ENCODE measurements around the gene ATAD1. TPM values are rescaled to one million over a fixed set of nuclear protein-coding genes. Genes with fewer than 3 reads are reported as not detected.
"Not testable (repeated sequence)": the region's sequence is repeated elsewhere in the genome, so short reads cannot be mapped to it uniquely, and the experiment has no call there.

Gene ATAD1
- total and polyA plus RNA-seq, 2 donors: 22.1 to 33.5 TPM

- no peaks in the 10 kb centered on the region for H3K27me3 ChIP-seq (ENCODE audit: control insufficient read depth in 2 of 2, insufficient read depth in 1 of 2, low read length in 1 of 2)
- H3K9me3 ChIP-seq (ENCODE audit: control insufficient read depth in 2 of 2, insufficient read depth in 1 of 2, low read length in 1 of 2): no peaks in the 10 kb centered on the region
- no peak overlapping the region for H3K4me3 ChIP-seq (ENCODE audit: low read length in 2 of 2)
- peaks cover 13 to 27% of the 10 kb centered on the region in 2 donors for H3K36me3 ChIP-seq (ENCODE audit: control insufficient read depth in 2 of 2, insufficient read depth in 2 of 2, low read length in 1 of 2)
- no peaks in the 10 kb centered on the region for H3K4me1 ChIP-seq (ENCODE audit: control insufficient read depth in 2 of 2, insufficient read depth in 2 of 2, low read length in 2 of 2)
- H3K27ac ChIP-seq (ENCODE audit: low read depth in 1 of 2, low read length in 1 of 2): no peak overlapping the region
- DNase-seq (ENCODE audit: low read depth in 6 of 9, low spot score in 9 of 9): no peak
- 100% methylated on average over 1 of the region's 1 CpG for WGBS
These were observed 60.3 kb downstream of the ATAD1 start for GRCh38 chr10:87757685-87758084.

- no peak for DNase-seq (ENCODE audit: low read depth in 6 of 9, low spot score in 9 of 9)
- WGBS: 98% methylated on average over 8 of the region's 8 CpGs
- Histone ChIP-seq H3K36me3 (ENCODE audit: control insufficient read depth in 2 of 2, insufficient read depth in 2 of 2, low read length in 1 of 2) (peaks cover 5 to 21% of the 10 kb centered on the region in 2 donors), H3K4me1 (ENCODE audit: control insufficient read depth in 2 of 2, insufficient read depth in 2 of 2, low read length in 2 of 2) (peaks cover 0 to 2% of the 10 kb centered on the region in 2 donors), H3K27ac (ENCODE audit: low read depth in 1 of 2, low read length in 1 of 2) (no peak overlapping the region), H3K27me3 (ENCODE audit: control insufficient read depth in 2 of 2, insufficient read depth in 1 of 2, low read length in 1 of 2) (no peaks in the 10 kb centered on the region), H3K9me3 (ENCODE audit: control insufficient read depth in 2 of 2, insufficient read depth in 1 of 2, low read length in 1 of 2) (no peaks in the 10 kb centered on the region), H3K4me3 (ENCODE audit: low read length in 2 of 2) (no peak overlapping the region)
These were observed 63.8 kb downstream of the ATAD1 start for GRCh38 chr10:87753995-87754866.

- peaks cover 5 to 21% of the 10 kb centered on the region in 2 donors for H3K36me3 ChIP-seq (ENCODE audit: control insufficient read depth in 2 of 2, insufficient read depth in 2 of 2, low read length in 1 of 2)
- H3K9me3 ChIP-seq (ENCODE audit: control insufficient read depth in 2 of 2, insufficient read depth in 1 of 2, low read length in 1 of 2): no peaks in the 10 kb centered on the region
- H3K4me1 ChIP-seq (ENCODE audit: control insufficient read depth in 2 of 2, insufficient read depth in 2 of 2, low read length in 2 of 2): peaks cover 0 to 2% of the 10 kb centered on the region in 2 donors
- H3K4me3 ChIP-seq (ENCODE audit: low read length in 2 of 2): no peak overlapping the region
- 96% methylated on average over 2 of the region's 2 CpGs for WGBS
- no peaks in the 10 kb centered on the region for H3K27me3 ChIP-seq (ENCODE audit: control insufficient read depth in 2 of 2, insufficient read depth in 1 of 2, low read length in 1 of 2)
- no peak for DNase-seq (ENCODE audit: low read depth in 6 of 9, low spot score in 9 of 9)
- H3K27ac ChIP-seq (ENCODE audit: low read depth in 1 of 2, low read length in 1 of 2): no peak overlapping the region
These were observed 65.5 kb downstream of the ATAD1 start for GRCh38 chr10:87752566-87752965.

GRCh38 chr10:87751274-87751673 lies 66.8 kb downstream of the ATAD1 start:
- no peak overlapping the region for H3K4me3 ChIP-seq (ENCODE audit: low read length in 2 of 2)
- H3K4me1 ChIP-seq (ENCODE audit: control insufficient read depth in 2 of 2, insufficient read depth in 2 of 2, low read length in 2 of 2): peaks cover 0 to 2% of the 10 kb centered on the region in 2 donors
- no peaks in the 10 kb centered on the region for H3K9me3 ChIP-seq (ENCODE audit: control insufficient read depth in 2 of 2, insufficient read depth in 1 of 2, low read length in 1 of 2)
- H3K27me3 ChIP-seq (ENCODE audit: control insufficient read depth in 2 of 2, insufficient read depth in 1 of 2, low read length in 1 of 2): no peaks in the 10 kb centered on the region
- no peak overlapping the region for H3K27ac ChIP-seq (ENCODE audit: low read depth in 1 of 2, low read length in 1 of 2)
- WGBS: over 99% methylated on average over 2 of the region's 2 CpGs
- H3K36me3 ChIP-seq (ENCODE audit: control insufficient read depth in 2 of 2, insufficient read depth in 2 of 2, low read length in 1 of 2): peaks cover 5 to 19% of the 10 kb centered on the region in 2 donors
- no peak for DNase-seq (ENCODE audit: low read depth in 6 of 9, low spot score in 9 of 9)

GRCh38 chr10:87750817-87751216 lies 67.2 kb downstream of the ATAD1 start:
- H3K27ac ChIP-seq (ENCODE audit: low read depth in 1 of 2, low read length in 1 of 2): no peak overlapping the region
- peaks cover 0 to 2% of the 10 kb centered on the region in 2 donors for H3K4me1 ChIP-seq (ENCODE audit: control insufficient read depth in 2 of 2, insufficient read depth in 2 of 2, low read length in 2 of 2)
- H3K9me3 ChIP-seq (ENCODE audit: control insufficient read depth in 2 of 2, insufficient read depth in 1 of 2, low read length in 1 of 2): no peaks in the 10 kb centered on the region
- H3K27me3 ChIP-seq (ENCODE audit: control insufficient read depth in 2 of 2, insufficient read depth in 1 of 2, low read length in 1 of 2): no peaks in the 10 kb centered on the region
- no peak overlapping the region for H3K4me3 ChIP-seq (ENCODE audit: low read length in 2 of 2)
- peaks cover 4 to 15% of the 10 kb centered on the region in 2 donors for H3K36me3 ChIP-seq (ENCODE audit: control insufficient read depth in 2 of 2, insufficient read depth in 2 of 2, low read length in 1 of 2)
- DNase-seq (ENCODE audit: low read depth in 6 of 9, low spot score in 9 of 9): no peak

- no peak for DNase-seq (ENCODE audit: low read depth in 6 of 9, low spot score in 9 of 9)
These were observed 67.9 kb downstream of the ATAD1 start for GRCh38 chr10:87750001-87750671.

GRCh38 chr10:87748244-87748643 lies 69.8 kb downstream of the ATAD1 start:
- not testable (repeated sequence) for DNase-seq (ENCODE audit: low read depth in 6 of 9, low spot score in 9 of 9); H3K27me3 ChIP-seq (ENCODE audit: control insufficient read depth in 2 of 2, insufficient read depth in 1 of 2, low read length in 1 of 2); H3K36me3 ChIP-seq (ENCODE audit: control insufficient read depth in 2 of 2, insufficient read depth in 2 of 2, low read length in 1 of 2); H3K9me3 ChIP-seq (ENCODE audit: control insufficient read depth in 2 of 2, insufficient read depth in 1 of 2, low read length in 1 of 2); H3K4me3 ChIP-seq (ENCODE audit: low read length in 2 of 2); H3K27ac ChIP-seq (ENCODE audit: low read depth in 1 of 2, low read length in 1 of 2); H3K4me1 ChIP-seq (ENCODE audit: control insufficient read depth in 2 of 2, insufficient read depth in 2 of 2, low read length in 2 of 2)
- 94% methylated on average over 4 of the region's 4 CpGs for WGBS

More at GRCh38 chr10:87750001-87750671, 67.9 kb downstream of the ATAD1 start:
- peaks cover 0 to 13% of the 10 kb centered on the region in 2 donors for H3K36me3 ChIP-seq (ENCODE audit: control insufficient read depth in 2 of 2, insufficient read depth in 2 of 2, low read length in 1 of 2)
- H3K9me3 ChIP-seq (ENCODE audit: control insufficient read depth in 2 of 2, insufficient read depth in 1 of 2, low read length in 1 of 2): no peaks in the 10 kb centered on the region
- WGBS: 62% methylated on average over 5 of the region's 5 CpGs
- no peak overlapping the region for H3K27ac ChIP-seq (ENCODE audit: low read depth in 1 of 2, low read length in 1 of 2)
- H3K27me3 ChIP-seq (ENCODE audit: control insufficient read depth in 2 of 2, insufficient read depth in 1 of 2, low read length in 1 of 2): no peaks in the 10 kb centered on the region
- peaks cover 0 to 2% of the 10 kb centered on the region in 2 donors for H3K4me1 ChIP-seq (ENCODE audit: control insufficient read depth in 2 of 2, insufficient read depth in 2 of 2, low read length in 2 of 2)
- H3K4me3 ChIP-seq (ENCODE audit: low read length in 2 of 2): no peak overlapping the region

- WGBS: 92% methylated on average over 4 of the region's 4 CpGs
- H3K27me3 ChIP-seq (ENCODE audit: control insufficient read depth in 2 of 2, insufficient read depth in 1 of 2, low read length in 1 of 2): no peaks in the 10 kb centered on the region
- no peaks in the 10 kb centered on the region for H3K9me3 ChIP-seq (ENCODE audit: control insufficient read depth in 2 of 2, insufficient read depth in 1 of 2, low read length in 1 of 2)
- H3K4me3 ChIP-seq (ENCODE audit: low read length in 2 of 2): no peak overlapping the region
- no peak for DNase-seq (ENCODE audit: low read depth in 6 of 9, low spot score in 9 of 9)
- H3K4me1 ChIP-seq (ENCODE audit: control insufficient read depth in 2 of 2, insufficient read depth in 2 of 2, low read length in 2 of 2): peaks cover 0 to 2% of the 10 kb centered on the region in 2 donors
- no peak overlapping the region for H3K27ac ChIP-seq (ENCODE audit: low read depth in 1 of 2, low read length in 1 of 2)
- H3K36me3 ChIP-seq (ENCODE audit: control insufficient read depth in 2 of 2, insufficient read depth in 2 of 2, low read length in 1 of 2): no peaks in the 10 kb centered on the region
These were observed 71.1 kb downstream of the ATAD1 start for GRCh38 chr10:87746911-87747310.

GRCh38 chr10:87744606-87745005 lies 73.4 kb downstream of the ATAD1 start:
- no peak for DNase-seq (ENCODE audit: low read depth in 6 of 9, low spot score in 9 of 9)
- WGBS: 98% methylated on average over 2 of the region's 2 CpGs
- Histone ChIP-seq H3K4me3 (ENCODE audit: low read length in 2 of 2) (no peak overlapping the region), H3K4me1 (ENCODE audit: control insufficient read depth in 2 of 2, insufficient read depth in 2 of 2, low read length in 2 of 2) (no peaks in the 10 kb centered on the region), H3K9me3 (ENCODE audit: control insufficient read depth in 2 of 2, insufficient read depth in 1 of 2, low read length in 1 of 2) (no peaks in the 10 kb centered on the region), H3K27ac (ENCODE audit: low read depth in 1 of 2, low read length in 1 of 2) (no peak overlapping the region), H3K36me3 (ENCODE audit: control insufficient read depth in 2 of 2, insufficient read depth in 2 of 2, low read length in 1 of 2) (no peaks in the 10 kb centered on the region), H3K27me3 (ENCODE audit: control insufficient read depth in 2 of 2, insufficient read depth in 1 of 2, low read length in 1 of 2) (no peaks in the 10 kb centered on the region)

All from thymus (tissue), 11 donors.